Brain microvascular endothelial cell (primary cell): ENCODE results near the gene TTC4.

Source experiments
- DNase-seq: peaks from one replicate; pipeline ENCODE4 v3.0.0-alpha.2; 2020
- H3K27ac ChIP-seq: fragments of 250-450 bp; sonication (Bioruptor Pico); 2 replicates; pipeline ENCODE4 v1.5.1; 2020; ENCODE audit warnings: mild to moderate bottlenecking, moderate library complexity
- H3K27me3 ChIP-seq: fragments of 250-450 bp; sonication (Bioruptor Pico); replicated peaks from 2 replicates; pipeline ENCODE4 v1.5.1; 2020; ENCODE audit warnings: mild to moderate bottlenecking
- H3K36me3 ChIP-seq: fragments of 250-450 bp; sonication (Bioruptor Pico); replicated peaks from 2 replicates; pipeline ENCODE4 v1.5.1; 2020; ENCODE audit warnings: mild to moderate bottlenecking
- H3K4me3 ChIP-seq: 2 replicates; pipeline ENCODE4 v1.5.1; 2011; ENCODE audit warnings: low read depth, mild to moderate bottlenecking, control low read depth, low read length, moderate library complexity
- CTCF ChIP-seq: IDR thresholded peaks from 2 replicates; pipeline ENCODE4 v1.5.1; 2011; ENCODE audit warnings: low read depth, mild to moderate bottlenecking, moderate library complexity, low read length, control low read depth, inconsistent platforms; ENCODE audit errors: missing control alignments
- in situ Hi-C: cut with HindIII; loops from 2 replicates; pipeline ENCODE4 v1.10.0; 2017; ENCODE audit warnings: low sequenced_read_pairs, low pct_ligation_motif_present

The TTC4 gene

GRCh38 chr1:54705153-54705552, 10.5 kb upstream of the TTC4 start:
- Histone ChIP-seq H3K27ac (no peak overlapping the region), H3K27me3 (no peaks in the 10 kb centered on the region), H3K4me3 (no peak overlapping the region), H3K36me3 (no peaks in the 10 kb centered on the region)
- no peak for DNase-seq
- in situ Hi-C loops: no loop called here
- TF ChIP-seq CTCF: no peak

GRCh38 chr1:54706419-54706818, 9.2 kb upstream of the TTC4 start:
- no peak overlapping the region for H3K27ac ChIP-seq
- no peaks in the 10 kb centered on the region for H3K27me3 ChIP-seq
- no peaks in the 10 kb centered on the region for H3K36me3 ChIP-seq
- in situ Hi-C loops: no loop called here
- DNase-seq: no peak
- no peak overlapping the region for H3K4me3 ChIP-seq
- no peak for TF ChIP-seq CTCF

- in situ Hi-C loops: no loop called here
- no peak for TF ChIP-seq CTCF
- Histone ChIP-seq H3K4me3 (no peak overlapping the region), H3K27me3 (no peaks in the 10 kb centered on the region), H3K36me3 (no peaks in the 10 kb centered on the region), H3K27ac (no peak overlapping the region)
- DNase-seq: no peak
Measured at GRCh38 chr1:54708385-54708784, 7.3 kb upstream of the TTC4 start.

GRCh38 chr1:54709547-54710292, 5.9 kb upstream of the TTC4 start:
- Histone ChIP-seq H3K36me3 (no peaks in the 10 kb centered on the region), H3K4me3 (no peak overlapping the region), H3K27me3 (no peaks in the 10 kb centered on the region), H3K27ac (no peak overlapping the region)
- no peak for TF ChIP-seq CTCF
- in situ Hi-C loops: no loop called here
- DNase-seq: no peak

- no peak for TF ChIP-seq CTCF
- Histone ChIP-seq H3K27ac (no peak overlapping the region), H3K27me3 (no peaks in the 10 kb centered on the region), H3K4me3 (no peak overlapping the region), H3K36me3 (no peaks in the 10 kb centered on the region)
- in situ Hi-C loops: no loop called here
- no peak for DNase-seq
Measured at GRCh38 chr1:54710434-54710833, 5.2 kb upstream of the TTC4 start.

- Histone ChIP-seq H3K36me3 (no peaks in the 10 kb centered on the region), H3K27me3 (no peaks in the 10 kb centered on the region), H3K27ac (no peak overlapping the region), H3K4me3 (no peak overlapping the region)
- in situ Hi-C loops: no loop called here
- no peak for TF ChIP-seq CTCF
- DNase-seq: no peak
Measured at GRCh38 chr1:54710841-54711240, 4.8 kb upstream of the TTC4 start.
